ENCODE measurements around the gene DAB2IP.

Gene DAB2IP

DNA sequence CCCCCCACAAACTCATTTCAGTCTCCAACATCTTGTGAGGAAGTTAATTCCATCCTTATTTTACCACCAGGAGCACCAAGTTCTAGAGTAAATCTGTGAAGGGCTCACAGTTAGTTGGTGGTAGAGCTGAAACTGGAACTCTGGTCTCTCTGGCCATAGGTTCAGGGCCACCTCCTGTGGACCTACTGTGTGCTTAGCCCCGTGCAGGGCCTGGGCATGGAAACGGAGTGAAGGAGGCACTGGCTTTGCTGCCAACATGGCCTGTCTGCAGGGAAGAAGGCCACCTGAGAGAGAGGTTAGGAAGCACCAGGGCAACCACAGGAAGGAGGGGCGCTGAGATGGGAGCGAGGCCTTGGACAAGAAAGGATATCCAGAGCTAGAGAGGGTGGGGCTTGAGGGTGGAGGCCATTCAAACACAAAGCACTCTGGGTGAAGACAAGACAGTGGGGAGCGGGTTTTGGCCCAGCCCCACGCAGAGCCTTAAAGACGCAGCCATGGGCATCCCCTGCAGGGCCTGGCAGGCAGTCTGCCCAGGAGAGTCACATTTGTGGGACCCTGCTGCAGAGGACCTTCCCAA is 16.0 kb upstream of the DAB2IP start:
- TF ChIP-seq CTCF (conservative IDR thresholded peaks at IDR 0.05), result peak; percentile 15
- H3K27ac ChIP-seq, result no peak overlapping the region

DNA sequence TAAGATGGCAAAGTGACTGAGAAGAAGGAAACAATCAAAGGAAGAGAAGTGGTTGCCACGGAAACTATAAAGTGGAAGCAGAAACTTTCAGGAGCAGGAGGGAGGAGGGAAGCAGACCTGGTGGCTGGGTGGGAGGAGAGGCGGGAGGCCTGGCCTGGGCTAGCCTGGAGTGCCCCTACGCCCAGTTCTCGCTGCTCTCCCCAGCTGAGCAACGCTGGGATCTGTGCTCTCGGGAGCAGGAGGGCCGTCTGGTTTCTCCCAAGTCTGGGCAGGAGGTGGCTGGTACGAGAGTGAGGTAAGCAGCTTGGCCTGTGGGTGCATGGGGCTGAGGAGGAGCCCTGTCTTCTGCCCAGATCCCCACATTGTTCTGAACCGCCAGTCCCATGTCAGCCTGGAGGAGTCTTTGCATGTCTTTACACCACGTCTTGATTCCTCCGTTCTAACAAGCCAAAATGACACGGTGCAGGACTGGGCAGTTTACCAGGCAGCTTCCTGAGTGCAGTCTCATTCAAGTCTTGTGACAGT is 15.0 kb upstream of the DAB2IP start:
- no peak for TF ChIP-seq CTCF (conservative IDR thresholded peaks at IDR 0.05)
- no peak overlapping the region for H3K27ac ChIP-seq

DNA sequence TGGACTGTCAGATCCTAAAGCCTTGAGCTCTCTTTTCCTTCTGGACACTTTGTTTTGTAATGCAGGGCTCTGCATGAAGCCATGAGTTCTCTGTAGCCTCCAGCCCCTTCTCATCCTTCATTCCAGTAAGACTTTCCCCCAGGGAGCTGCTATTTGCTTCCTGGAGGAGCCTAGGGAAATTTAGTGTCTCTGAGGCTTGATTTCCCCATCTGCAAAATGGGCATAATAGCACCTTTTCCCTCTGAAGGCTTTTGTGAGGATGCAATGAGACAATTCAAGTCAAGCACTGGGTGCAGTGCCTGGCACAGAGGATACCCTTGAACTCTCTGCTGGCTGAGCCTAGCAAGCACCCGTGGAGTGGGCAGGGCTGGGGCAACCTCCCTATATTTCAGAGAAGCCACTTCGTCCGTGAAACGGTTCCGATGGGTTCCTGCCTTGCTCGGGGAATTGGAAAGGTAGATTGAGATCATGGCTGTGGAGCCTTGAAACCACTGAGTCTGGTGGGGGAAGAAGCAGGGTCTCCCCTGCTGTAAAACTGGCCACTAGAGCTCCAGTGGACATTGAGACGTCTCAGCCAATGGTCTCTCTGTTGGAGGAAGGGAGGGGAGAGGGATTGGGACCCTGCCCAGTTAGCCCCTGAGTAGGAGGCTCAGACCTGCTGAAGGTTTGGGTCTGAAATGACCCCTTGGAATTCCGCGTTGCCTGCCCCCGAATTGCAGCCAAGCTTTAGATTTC is 14.3 kb upstream of the DAB2IP start:
- TF ChIP-seq CTCF (conservative IDR thresholded peaks at IDR 0.05), result no peak
- no peak overlapping the region for H3K27ac ChIP-seq

DNA sequence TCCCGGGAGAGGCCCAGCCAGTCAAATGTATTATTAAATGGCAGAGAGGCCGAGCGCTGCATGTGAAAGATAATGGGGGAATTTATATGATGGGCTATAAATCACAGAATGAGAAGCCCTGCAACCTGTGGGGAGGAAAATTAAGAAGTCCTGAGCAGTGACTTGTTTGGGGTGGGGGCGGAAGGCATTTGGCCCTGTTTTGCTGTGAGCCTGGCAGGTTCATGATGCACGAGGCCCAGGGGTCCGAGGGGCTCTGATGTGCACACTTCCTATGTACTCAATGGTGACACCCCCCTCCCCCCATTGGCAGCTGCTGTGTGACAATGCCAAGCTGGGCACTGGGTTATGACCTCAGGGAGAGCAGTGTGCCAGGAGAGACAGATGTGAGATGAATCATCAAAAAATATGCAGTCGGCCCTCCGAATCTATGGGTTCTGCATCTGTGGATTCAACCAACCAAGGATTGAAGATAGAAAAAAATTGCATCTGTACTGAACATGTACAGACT is 13.7 kb upstream of the DAB2IP start:
- no peak for TF ChIP-seq CTCF (conservative IDR thresholded peaks at IDR 0.05)
- H3K27ac ChIP-seq, result no peak overlapping the region

- no peak for TF ChIP-seq CTCF (conservative IDR thresholded peaks at IDR 0.05)
- H3K27ac ChIP-seq, result no peak overlapping the region
These were observed 13.0 kb upstream of the DAB2IP start for GRCh38 chr9:121638399-121638798.

GRCh38 chr9:121638901-121639592 is 12.4 kb upstream of the DAB2IP start:
- no peak for TF ChIP-seq CTCF (conservative IDR thresholded peaks at IDR 0.05)
- H3K27ac ChIP-seq, result no peak overlapping the region

DNA sequence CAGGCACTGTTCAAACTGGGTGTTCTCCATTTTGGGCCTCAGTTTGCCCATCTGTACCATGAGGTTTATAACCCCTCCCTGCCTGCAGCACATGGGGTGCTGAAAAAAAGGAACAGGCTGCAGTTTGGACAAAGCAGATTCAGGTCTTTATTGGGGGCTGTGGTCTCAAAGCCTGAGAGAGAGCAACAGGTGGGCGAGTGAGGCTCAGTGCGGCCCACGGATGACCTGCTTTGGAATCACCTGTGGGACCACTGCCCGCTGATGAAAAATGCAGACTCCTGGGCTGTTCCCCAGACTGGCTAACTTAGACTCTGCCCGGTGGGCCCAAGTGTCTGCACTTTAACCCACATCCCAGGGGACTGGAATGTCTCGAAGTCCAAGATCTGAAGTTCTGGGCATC is 11.8 kb upstream of the DAB2IP start:
- H3K27ac ChIP-seq, result no peak overlapping the region
- no peak for TF ChIP-seq CTCF (conservative IDR thresholded peaks at IDR 0.05)

All from VCaP (cell line).